ENCODE measurements around the gene SERINC5.
"Not testable (repeated sequence)": the region's sequence is repeated elsewhere in the genome, so short reads cannot be mapped to it uniquely, and the experiment has no call there.

The SERINC5 gene

GRCh38 chr5:80255811-80256712, at the start of gene SERINC5:
Gene SERINC5 (minus strand): TSS chr5:80256048. CDS start chr5:80255922, 126 bp downstream.
- DNase-seq = peak; percentile 92

GRCh38 chr5:80302636-80303035, 46.8 kb upstream of the SERINC5 start:
- no peak for DNase-seq

- DNase-seq = not testable (repeated sequence)
Observed at GRCh38 chr5:80301342-80301741, 45.5 kb upstream of the SERINC5 start.

GRCh38 chr5:80300796-80301195, 44.9 kb upstream of the SERINC5 start:
- not testable (repeated sequence) for DNase-seq

GRCh38 chr5:80300125-80300524, 44.3 kb upstream of the SERINC5 start:
- DNase-seq = no peak

- no peak for DNase-seq
Observed at GRCh38 chr5:80299601-80300000, 43.8 kb upstream of the SERINC5 start.

- no peak for DNase-seq
Observed at GRCh38 chr5:80296121-80296520, 40.3 kb upstream of the SERINC5 start.

GRCh38 chr5:80291761-80292160, 35.9 kb upstream of the SERINC5 start:
- no peak for DNase-seq

GRCh38 chr5:80289320-80289719, 33.5 kb upstream of the SERINC5 start:
- DNase-seq = no peak

GRCh38 chr5:80288177-80288576, 32.3 kb upstream of the SERINC5 start:
- no peak for DNase-seq

GRCh38 chr5:80284720-80285119, 28.9 kb upstream of the SERINC5 start:
- no peak for DNase-seq

GRCh38 chr5:80283360-80283759, 27.5 kb upstream of the SERINC5 start:
- DNase-seq = no peak

GRCh38 chr5:80282054-80282453, 26.2 kb upstream of the SERINC5 start:
- DNase-seq = no peak

GRCh38 chr5:80277191-80277590, 21.3 kb upstream of the SERINC5 start:
- DNase-seq = no peak

- DNase-seq = no peak
Observed at GRCh38 chr5:80276186-80276585, 20.3 kb upstream of the SERINC5 start.

GRCh38 chr5:80275347-80275746, 19.5 kb upstream of the SERINC5 start:
- DNase-seq = no peak

GRCh38 chr5:80270543-80270942, 14.7 kb upstream of the SERINC5 start:
- not testable (repeated sequence) for DNase-seq

GRCh38 chr5:80269991-80270438, 14.2 kb upstream of the SERINC5 start:
- no peak for DNase-seq

- no peak for DNase-seq
Observed at GRCh38 chr5:80268916-80269315, 13.1 kb upstream of the SERINC5 start.

- no peak for DNase-seq
Observed at GRCh38 chr5:80266566-80266965, 10.7 kb upstream of the SERINC5 start.

- DNase-seq = no peak
Observed at GRCh38 chr5:80260461-80260860, 4.6 kb upstream of the SERINC5 start.

GRCh38 chr5:80259511-80260203, 3.8 kb upstream of the SERINC5 start:
- DNase-seq = no peak

GRCh38 chr5:80255431-80255810, 427 bp downstream of the SERINC5 start:
- DNase-seq = peak; percentile 81
